WTC11 (cell line): ENCODE data around the gene DLX6.

Experiments used
- ATF6 ChIP-seq: sonication (generic); formaldehyde crosslinking; IDR thresholded peaks from 2 replicates; pipeline ENCODE4 v1.8.1; 2023; ENCODE audit warnings: mild to moderate bottlenecking, missing genetic modification reagents
- CREM ChIP-seq: sonication (generic); formaldehyde crosslinking; IDR thresholded peaks from 2 replicates; pipeline ENCODE4 v1.8.1; 2022; ENCODE audit warnings: mild to moderate bottlenecking, missing genetic modification reagents, moderate library complexity
- ETV6 ChIP-seq: sonication (generic); formaldehyde crosslinking; IDR thresholded peaks from 2 replicates; pipeline ENCODE4 v1.8.1; 2022; ENCODE audit warnings: mild to moderate bottlenecking, missing genetic modification reagents
- HMGA2 ChIP-seq: fragments of 250-450 bp; sonication (Bioruptor Pico); IDR thresholded peaks from 2 replicates; pipeline ENCODE4 v1.4.0; 2021; ENCODE audit warnings: mild to moderate bottlenecking, moderate library complexity
- MAX ChIP-seq: sonication (generic); formaldehyde crosslinking; IDR thresholded peaks from 2 replicates; pipeline ENCODE4 v1.8.0; 2022; ENCODE audit warnings: mild to moderate bottlenecking, missing genetic modification reagents
- PRRX2 ChIP-seq: fragments of 250-450 bp; sonication (Bioruptor Pico); IDR thresholded peaks from 2 replicates; pipeline ENCODE4 v1.8.0; 2021; ENCODE audit warnings: mild to moderate bottlenecking
- RELA ChIP-seq: sonication (generic); formaldehyde crosslinking; IDR thresholded peaks from 2 replicates; pipeline ENCODE4 v1.8.1; 2022; ENCODE audit warnings: missing genetic modification reagents, mild to moderate bottlenecking, borderline replicate concordance
- SMAD3 ChIP-seq: sonication (generic); formaldehyde crosslinking; IDR thresholded peaks from 2 replicates; pipeline ENCODE4 v1.8.0; 2022; ENCODE audit warnings: missing genetic modification reagents, mild to moderate bottlenecking, borderline replicate concordance
- TCF7 ChIP-seq: sonication (generic); formaldehyde crosslinking; IDR thresholded peaks from 2 replicates; pipeline ENCODE4 v1.8.0; 2022; ENCODE audit warnings: mild to moderate bottlenecking, low read depth, missing genetic modification reagents, moderate library complexity
- TEAD1 ChIP-seq: sonication (generic); formaldehyde crosslinking; IDR thresholded peaks from 2 replicates; pipeline ENCODE4 v1.8.0; 2022; ENCODE audit warnings: mild to moderate bottlenecking, missing genetic modification reagents
- TEAD4 ChIP-seq: sonication (generic); formaldehyde crosslinking; IDR thresholded peaks from 2 replicates; pipeline ENCODE4 v1.8.0; 2022; ENCODE audit warnings: mild to moderate bottlenecking, missing genetic modification reagents
- TF ChIP-seq, protein P1 (sequence below): fragments of 200-600 bp; IDR thresholded peaks from 2 replicates; pipeline ENCODE4 v1.8.0; 2022; ENCODE audit warnings: antibody characterized with exemption

GRCh38 chr7:96993094-96993865 is 12.1 kb upstream of the DLX6 start:
- TF ChIP-seq RELA (CRISPR knock-in tag) (no peak), CREM (no peak), TEAD4 (CRISPR knock-in tag) (no peak), PRRX2 (no peak), ATF6 (no peak), ETV6 (CRISPR knock-in tag) (no peak), SMAD3 (no peak), HMGA2 (no peak), TCF7 (CRISPR knock-in tag) (no peak), TEAD1 (no peak), MAX (CRISPR knock-in tag) (peak; percentile 61; the same call in 1 of the 2 replicates)
- TF ChIP-seq, protein P1, sequence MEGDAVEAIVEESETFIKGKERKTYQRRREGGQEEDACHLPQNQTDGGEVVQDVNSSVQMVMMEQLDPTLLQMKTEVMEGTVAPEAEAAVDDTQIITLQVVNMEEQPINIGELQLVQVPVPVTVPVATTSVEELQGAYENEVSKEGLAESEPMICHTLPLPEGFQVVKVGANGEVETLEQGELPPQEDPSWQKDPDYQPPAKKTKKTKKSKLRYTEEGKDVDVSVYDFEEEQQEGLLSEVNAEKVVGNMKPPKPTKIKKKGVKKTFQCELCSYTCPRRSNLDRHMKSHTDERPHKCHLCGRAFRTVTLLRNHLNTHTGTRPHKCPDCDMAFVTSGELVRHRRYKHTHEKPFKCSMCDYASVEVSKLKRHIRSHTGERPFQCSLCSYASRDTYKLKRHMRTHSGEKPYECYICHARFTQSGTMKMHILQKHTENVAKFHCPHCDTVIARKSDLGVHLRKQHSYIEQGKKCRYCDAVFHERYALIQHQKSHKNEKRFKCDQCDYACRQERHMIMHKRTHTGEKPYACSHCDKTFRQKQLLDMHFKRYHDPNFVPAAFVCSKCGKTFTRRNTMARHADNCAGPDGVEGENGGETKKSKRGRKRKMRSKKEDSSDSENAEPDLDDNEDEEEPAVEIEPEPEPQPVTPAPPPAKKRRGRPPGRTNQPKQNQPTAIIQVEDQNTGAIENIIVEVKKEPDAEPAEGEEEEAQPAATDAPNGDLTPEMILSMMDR, result no peak
